ENCODE measurements around the gene EXOC7. TPM values are rescaled to one million over a fixed set of nuclear protein-coding genes. Genes with fewer than 3 reads are reported as not detected.
A peak's percentile ranks its signal among the peaks of the same experiment; 100 is the strongest.

EXOC7 gene
- total and polyA plus RNA-seq, 2 experiments from 2014 or later, result 134 to 166 TPM

DNA sequence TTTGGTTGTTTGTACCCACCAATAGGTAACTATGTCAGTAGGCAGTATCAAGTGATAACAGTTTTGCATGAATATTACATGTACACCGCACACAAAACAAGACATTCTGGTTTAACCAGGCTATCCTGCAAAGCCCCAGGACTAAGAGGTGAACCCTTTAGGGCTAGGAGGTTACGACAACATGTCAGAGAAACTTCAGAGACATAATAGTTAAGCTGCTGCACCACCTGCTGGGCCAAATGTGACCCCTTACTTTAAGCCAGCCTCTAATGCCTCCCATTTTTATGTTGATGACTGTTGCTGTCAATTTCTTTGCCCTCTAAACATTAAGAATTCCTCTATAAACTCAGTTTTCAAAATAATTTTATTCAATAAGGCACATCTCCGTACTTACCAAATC, 46.7 kb downstream of the EXOC7 start:
- TF ChIP-seq, protein P1, sequence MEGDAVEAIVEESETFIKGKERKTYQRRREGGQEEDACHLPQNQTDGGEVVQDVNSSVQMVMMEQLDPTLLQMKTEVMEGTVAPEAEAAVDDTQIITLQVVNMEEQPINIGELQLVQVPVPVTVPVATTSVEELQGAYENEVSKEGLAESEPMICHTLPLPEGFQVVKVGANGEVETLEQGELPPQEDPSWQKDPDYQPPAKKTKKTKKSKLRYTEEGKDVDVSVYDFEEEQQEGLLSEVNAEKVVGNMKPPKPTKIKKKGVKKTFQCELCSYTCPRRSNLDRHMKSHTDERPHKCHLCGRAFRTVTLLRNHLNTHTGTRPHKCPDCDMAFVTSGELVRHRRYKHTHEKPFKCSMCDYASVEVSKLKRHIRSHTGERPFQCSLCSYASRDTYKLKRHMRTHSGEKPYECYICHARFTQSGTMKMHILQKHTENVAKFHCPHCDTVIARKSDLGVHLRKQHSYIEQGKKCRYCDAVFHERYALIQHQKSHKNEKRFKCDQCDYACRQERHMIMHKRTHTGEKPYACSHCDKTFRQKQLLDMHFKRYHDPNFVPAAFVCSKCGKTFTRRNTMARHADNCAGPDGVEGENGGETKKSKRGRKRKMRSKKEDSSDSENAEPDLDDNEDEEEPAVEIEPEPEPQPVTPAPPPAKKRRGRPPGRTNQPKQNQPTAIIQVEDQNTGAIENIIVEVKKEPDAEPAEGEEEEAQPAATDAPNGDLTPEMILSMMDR (IDR thresholded peaks at IDR 0.05; ENCODE audit: low read depth, low read length), result no peak
- Histone ChIP-seq H3K4me1 (ENCODE audit: low read depth) (peaks cover 12% of the 10 kb centered on the region), H3K27me3 (no peaks in the 10 kb centered on the region), H3K27ac (no peak overlapping the region), H3K4me3 (no peak overlapping the region), H3K9me3 (ENCODE audit: low read depth) (no peaks in the 10 kb centered on the region), H3K36me3 (peaks cover 63% of the 10 kb centered on the region)
- no peak for DNase-seq (ENCODE audit: low read depth in 1 of 2, low spot score in 1 of 2)

DNA sequence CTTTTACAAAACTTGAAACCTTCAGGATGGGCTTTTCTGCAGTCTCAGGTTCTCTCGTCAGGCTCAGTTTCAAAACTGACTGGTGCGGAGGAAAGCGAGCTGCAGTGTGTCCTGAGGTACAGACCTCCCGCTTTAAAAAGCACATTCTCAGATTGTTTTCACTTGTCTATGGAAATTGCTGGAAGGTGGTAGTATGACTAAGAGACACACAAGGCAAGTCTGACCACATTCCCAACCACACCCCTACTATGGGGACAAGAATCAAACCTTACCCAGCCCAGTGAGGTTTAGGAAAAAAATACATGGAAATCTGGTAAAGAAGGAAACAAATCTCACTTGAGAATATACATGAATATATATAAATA, 49.5 kb downstream of the EXOC7 start:
- DNase-seq (ENCODE audit: low read depth in 1 of 2, low spot score in 1 of 2), result no peak
- Histone ChIP-seq H3K9me3 (ENCODE audit: low read depth) (no peaks in the 10 kb centered on the region), H3K4me1 (ENCODE audit: low read depth) (peaks cover 12% of the 10 kb centered on the region), H3K27ac (peak overlapping the region; percentile 87), H3K36me3 (peaks cover 61% of the 10 kb centered on the region), H3K4me3 (no peak overlapping the region), H3K27me3 (no peaks in the 10 kb centered on the region)
- TF ChIP-seq, protein P1 (IDR thresholded peaks at IDR 0.05; ENCODE audit: low read depth, low read length), result no peak

DNA sequence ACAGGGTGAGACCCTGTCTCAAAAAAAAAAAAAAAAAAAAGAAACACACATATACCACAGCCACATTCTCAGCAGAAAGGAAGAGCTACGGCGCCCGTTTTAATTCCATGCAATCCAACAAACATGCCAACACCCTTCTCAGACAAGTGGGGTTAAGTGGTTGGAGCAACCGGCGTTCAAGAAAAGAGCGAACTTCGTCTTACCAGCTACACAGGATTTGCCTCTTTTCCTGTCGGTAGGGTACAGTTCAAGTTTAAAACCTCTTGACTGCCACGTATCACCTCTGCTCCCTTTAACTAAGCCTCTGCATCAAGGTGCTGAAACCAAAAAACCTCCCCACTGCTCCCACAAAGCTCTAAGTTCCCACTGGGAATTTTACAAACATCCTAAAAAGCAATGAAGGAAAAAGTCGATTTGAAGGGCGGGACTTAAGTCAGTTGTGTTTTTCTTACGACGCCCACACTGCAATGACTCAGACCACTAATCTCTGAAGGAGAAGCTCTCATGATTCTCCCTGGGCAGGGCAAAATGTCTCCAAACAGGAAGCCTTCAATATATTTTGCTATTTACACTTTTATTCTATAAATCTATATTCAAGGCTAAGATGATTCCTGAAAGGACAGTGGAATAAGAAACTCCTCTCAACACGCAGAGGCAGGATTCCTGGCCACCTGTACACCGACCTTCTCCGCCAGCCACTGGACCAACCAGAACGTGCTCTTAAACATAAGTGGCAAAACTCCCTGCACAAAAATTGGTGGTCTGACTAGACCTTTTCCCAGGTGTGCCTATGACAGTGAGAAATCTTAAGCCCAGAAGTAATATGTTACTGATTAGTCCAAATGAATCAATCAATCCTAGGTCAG, 50.1 kb downstream of the EXOC7 start:
- TF ChIP-seq, protein P1 (IDR thresholded peaks at IDR 0.05; ENCODE audit: low read depth, low read length), result no peak
- H3K4me1 ChIP-seq (ENCODE audit: low read depth), result peaks cover 12% of the 10 kb centered on the region
- peaks cover 61% of the 10 kb centered on the region for H3K36me3 ChIP-seq
- no peak overlapping the region for H3K4me3 ChIP-seq
- no peaks in the 10 kb centered on the region for H3K27me3 ChIP-seq
- no peaks in the 10 kb centered on the region for H3K9me3 ChIP-seq (ENCODE audit: low read depth)
- peak; percentile 71 to 72 for DNase-seq (ENCODE audit: low read depth in 1 of 2, low spot score in 1 of 2)
- H3K27ac ChIP-seq, result peak overlapping the region; percentile 87

DNA sequence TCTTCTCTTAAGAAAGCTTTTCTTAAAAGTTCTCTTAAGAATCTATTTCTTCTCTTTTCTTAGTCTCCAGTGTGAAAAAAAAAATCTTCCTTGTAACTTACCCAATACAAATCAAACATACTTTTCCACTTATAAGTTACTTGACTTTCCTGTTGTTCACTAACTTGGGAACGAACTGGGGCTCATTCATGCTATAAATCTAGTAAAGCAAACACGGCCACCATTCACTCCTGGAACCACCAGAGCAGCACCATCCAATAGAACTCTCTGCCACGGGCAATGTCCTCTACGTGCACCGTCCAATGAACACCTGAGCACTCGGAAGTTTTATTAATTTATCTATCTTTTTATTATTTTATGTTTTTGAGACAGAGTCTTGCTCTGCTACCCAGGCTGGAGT, 52.0 kb downstream of the EXOC7 start:
- H3K4me3 ChIP-seq, result no peak overlapping the region
- H3K27ac ChIP-seq, result no peak overlapping the region
- peaks cover 12% of the 10 kb centered on the region for H3K4me1 ChIP-seq (ENCODE audit: low read depth)
- TF ChIP-seq, protein P1 (IDR thresholded peaks at IDR 0.05; ENCODE audit: low read depth, low read length), result no peak
- no peaks in the 10 kb centered on the region for H3K9me3 ChIP-seq (ENCODE audit: low read depth)
- H3K27me3 ChIP-seq, result no peaks in the 10 kb centered on the region
- peaks cover 57% of the 10 kb centered on the region for H3K36me3 ChIP-seq
- DNase-seq (ENCODE audit: low read depth in 1 of 2, low spot score in 1 of 2), result no peak

DNA sequence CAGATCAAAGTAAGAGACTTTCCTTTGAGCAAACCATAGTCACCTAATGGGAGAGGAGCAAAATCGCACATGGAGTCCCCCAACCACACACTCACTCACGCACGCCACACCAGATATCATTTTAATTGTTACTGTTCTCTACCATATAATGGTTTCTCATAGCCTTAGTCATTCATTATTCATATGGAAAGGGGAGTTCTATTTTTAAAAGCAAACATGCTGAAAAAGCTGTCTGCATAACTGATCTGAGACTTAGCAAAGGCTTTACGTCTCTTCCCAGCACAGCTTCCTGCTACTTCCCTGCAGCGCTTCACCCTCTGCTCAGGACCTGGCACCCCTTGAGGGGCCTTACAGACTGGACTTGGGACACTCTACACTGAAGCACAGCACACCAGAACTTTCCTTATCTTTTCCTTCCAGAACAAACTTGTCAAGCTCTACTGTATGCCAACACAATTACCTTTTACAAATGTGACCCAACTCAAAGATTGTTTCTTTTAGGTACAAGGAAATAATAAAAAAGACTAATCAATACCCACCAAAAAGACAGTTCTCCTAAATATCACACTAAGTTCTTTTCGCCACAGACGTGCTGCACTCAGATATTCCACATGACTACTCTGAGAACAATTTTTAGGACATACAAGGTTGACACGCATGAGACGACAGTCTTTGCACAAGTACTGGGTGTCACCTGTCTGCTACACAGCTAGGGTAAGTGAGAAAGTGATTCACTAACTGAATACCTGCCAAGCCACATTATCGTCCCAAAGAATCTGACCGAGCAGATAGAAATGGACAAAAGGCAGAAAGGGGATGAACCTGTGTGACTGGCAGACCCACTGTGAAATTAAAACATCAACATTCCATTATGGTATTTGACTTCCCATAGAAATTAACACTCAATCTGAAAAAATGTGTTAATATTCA, 52.8 kb downstream of the EXOC7 start:
- H3K27me3 ChIP-seq, result no peaks in the 10 kb centered on the region
- H3K4me3 ChIP-seq, result no peak overlapping the region
- TF ChIP-seq, protein P1 (IDR thresholded peaks at IDR 0.05; ENCODE audit: low read depth, low read length), result no peak
- no peak for DNase-seq (ENCODE audit: low read depth in 1 of 2, low spot score in 1 of 2)
- peaks cover 54% of the 10 kb centered on the region for H3K36me3 ChIP-seq
- no peaks in the 10 kb centered on the region for H3K9me3 ChIP-seq (ENCODE audit: low read depth)
- H3K4me1 ChIP-seq (ENCODE audit: low read depth), result peaks cover 12% of the 10 kb centered on the region
- H3K27ac ChIP-seq, result no peak overlapping the region
